ENCODE measurements around the gene MYO1F. TPM values are rescaled to one million over a fixed set of nuclear protein-coding genes. Genes with fewer than 3 reads are reported as not detected.
A peak's percentile ranks its signal among the peaks of the same experiment; 100 is the strongest.

The MYO1F gene
- total RNA-seq, 2 experiments from 2014 or later = 21.0 to 21.4 TPM

GRCh38 chr19:8513036-8513686 is 64.1 kb downstream of the MYO1F start:
- TF ChIP-seq, protein P1, sequence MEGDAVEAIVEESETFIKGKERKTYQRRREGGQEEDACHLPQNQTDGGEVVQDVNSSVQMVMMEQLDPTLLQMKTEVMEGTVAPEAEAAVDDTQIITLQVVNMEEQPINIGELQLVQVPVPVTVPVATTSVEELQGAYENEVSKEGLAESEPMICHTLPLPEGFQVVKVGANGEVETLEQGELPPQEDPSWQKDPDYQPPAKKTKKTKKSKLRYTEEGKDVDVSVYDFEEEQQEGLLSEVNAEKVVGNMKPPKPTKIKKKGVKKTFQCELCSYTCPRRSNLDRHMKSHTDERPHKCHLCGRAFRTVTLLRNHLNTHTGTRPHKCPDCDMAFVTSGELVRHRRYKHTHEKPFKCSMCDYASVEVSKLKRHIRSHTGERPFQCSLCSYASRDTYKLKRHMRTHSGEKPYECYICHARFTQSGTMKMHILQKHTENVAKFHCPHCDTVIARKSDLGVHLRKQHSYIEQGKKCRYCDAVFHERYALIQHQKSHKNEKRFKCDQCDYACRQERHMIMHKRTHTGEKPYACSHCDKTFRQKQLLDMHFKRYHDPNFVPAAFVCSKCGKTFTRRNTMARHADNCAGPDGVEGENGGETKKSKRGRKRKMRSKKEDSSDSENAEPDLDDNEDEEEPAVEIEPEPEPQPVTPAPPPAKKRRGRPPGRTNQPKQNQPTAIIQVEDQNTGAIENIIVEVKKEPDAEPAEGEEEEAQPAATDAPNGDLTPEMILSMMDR (IDR thresholded peaks at IDR 0.05) = no peak
- ChIA-PET POLR2A (interaction anchor here (0.7 to 3.0 kb wide), 25 partner anchors 10 to 196 kb away, joined by 3 to 24 read pairs (median 4); partner anchors contain the start of genes HNRNPM, MARCHF2, MYO1F and PRAM1), CTCF (interaction anchor here (0.9 to 10.2 kb wide), 8 partner anchors 8 to 129 kb away, joined by 3 to 117 read pairs (median 4); partner anchors contain the start of genes MARCHF2 and MYO1F)
- peak overlapping the region; percentile 88 for H3K4me3 Mint-ChIP-seq
- H3K27ac Mint-ChIP-seq = peak overlapping the region; percentile 99
- DNase-seq (no peak), ATAC-seq (no peak)
- H3K36me3 Mint-ChIP-seq (ENCODE audit: low read depth) = peaks cover 5% of the 10 kb centered on the region
- intact Hi-C loops (cut with micrococcal nuclease) = loop anchor here (5.0 kb wide), 1 partner anchor 64 kb away; the partner anchor contains the start of gene MYO1F
- no peaks in the 10 kb centered on the region for H3K27me3 Mint-ChIP-seq
- no peaks in the 10 kb centered on the region for H3K9me3 Mint-ChIP-seq
- H3K4me1 Mint-ChIP-seq (ENCODE audit: low read depth) = peaks cover 36% of the 10 kb centered on the region

- ChIA-PET CTCF (interaction anchor here (1.0 to 10.2 kb wide), 4 partner anchors 59 to 99 kb away, joined by 3 to 117 read pairs (median 6); partner anchors contain the start of genes MARCHF2 and MYO1F), POLR2A (interaction anchor here (1.3 to 3.0 kb wide), 8 partner anchors 12 to 181 kb away, joined by 3 to 24 read pairs (median 10); partner anchors contain the start of genes MARCHF2 and MYO1F)
- DNase-seq (peak; percentile 51), ATAC-seq (no peak)
- Mint-ChIP-seq H3K4me1 (ENCODE audit: low read depth) (peaks cover 28% of the 10 kb centered on the region), H3K27ac (peak overlapping the region; percentile 86), H3K27me3 (no peaks in the 10 kb centered on the region), H3K4me3 (peak overlapping the region; percentile 58), H3K36me3 (ENCODE audit: low read depth) (peaks cover 5% of the 10 kb centered on the region), H3K9me3 (no peaks in the 10 kb centered on the region)
- TF ChIP-seq, protein P1 (IDR thresholded peaks at IDR 0.05) = no peak
- intact Hi-C loops (cut with micrococcal nuclease) = loop anchor here (5.0 kb wide), 1 partner anchor 65 kb away; the partner anchor contains the start of gene MYO1F
These were observed 64.9 kb downstream of the MYO1F start for GRCh38 chr19:8512115-8512967.

DNA sequence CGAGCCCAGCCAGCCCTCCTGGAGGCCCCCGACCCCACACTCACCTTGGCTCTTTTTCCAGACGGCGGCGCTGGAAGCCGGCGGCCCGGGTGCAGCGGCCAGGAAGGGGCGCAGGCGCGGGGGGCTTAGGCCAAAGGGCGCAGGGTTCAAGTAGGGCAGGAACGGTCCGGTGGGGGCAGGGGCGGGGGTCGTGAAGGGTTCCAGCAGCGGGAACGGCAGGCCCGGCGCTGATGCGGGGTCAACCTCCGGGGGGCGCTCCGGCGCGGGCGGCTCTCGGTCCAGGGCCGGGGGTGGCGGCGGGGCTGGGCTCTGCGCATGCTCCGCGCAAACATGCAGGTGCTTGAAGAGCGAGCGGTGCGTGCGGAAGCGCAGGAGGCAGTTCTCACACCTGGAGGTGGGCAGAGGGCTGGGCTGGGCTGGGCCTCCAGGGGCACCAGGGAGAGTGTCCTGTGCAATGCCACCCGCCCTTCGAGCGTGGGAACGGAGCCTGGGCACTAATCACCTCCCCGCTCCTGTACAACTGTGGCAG is 65.6 kb downstream of the MYO1F start:
- intact Hi-C loops (cut with micrococcal nuclease) = loop anchor here (5.0 kb wide), 1 partner anchor 66 kb away; the partner anchor contains the start of gene MYO1F
- ATAC-seq (no peak), DNase-seq (no peak)
- H3K36me3 Mint-ChIP-seq (ENCODE audit: low read depth) = peaks cover 5% of the 10 kb centered on the region
- ChIA-PET CTCF (interaction anchor here (10.2 kb wide), 1 partner anchor 67 kb away, joined by 117 read pairs; the partner anchor contains the start of gene MYO1F), POLR2A (interaction anchor here (0.5 kb wide), 1 partner anchor 215 kb away, joined by 3 read pairs; no protein-coding TSS in a partner anchor)
- no peak overlapping the region for H3K27ac Mint-ChIP-seq
- no peaks in the 10 kb centered on the region for H3K9me3 Mint-ChIP-seq
- H3K4me3 Mint-ChIP-seq = no peak overlapping the region
- H3K4me1 Mint-ChIP-seq (ENCODE audit: low read depth) = peaks cover 27% of the 10 kb centered on the region
- TF ChIP-seq, protein P1 (IDR thresholded peaks at IDR 0.05) = no peak
- H3K27me3 Mint-ChIP-seq = no peaks in the 10 kb centered on the region

DNA sequence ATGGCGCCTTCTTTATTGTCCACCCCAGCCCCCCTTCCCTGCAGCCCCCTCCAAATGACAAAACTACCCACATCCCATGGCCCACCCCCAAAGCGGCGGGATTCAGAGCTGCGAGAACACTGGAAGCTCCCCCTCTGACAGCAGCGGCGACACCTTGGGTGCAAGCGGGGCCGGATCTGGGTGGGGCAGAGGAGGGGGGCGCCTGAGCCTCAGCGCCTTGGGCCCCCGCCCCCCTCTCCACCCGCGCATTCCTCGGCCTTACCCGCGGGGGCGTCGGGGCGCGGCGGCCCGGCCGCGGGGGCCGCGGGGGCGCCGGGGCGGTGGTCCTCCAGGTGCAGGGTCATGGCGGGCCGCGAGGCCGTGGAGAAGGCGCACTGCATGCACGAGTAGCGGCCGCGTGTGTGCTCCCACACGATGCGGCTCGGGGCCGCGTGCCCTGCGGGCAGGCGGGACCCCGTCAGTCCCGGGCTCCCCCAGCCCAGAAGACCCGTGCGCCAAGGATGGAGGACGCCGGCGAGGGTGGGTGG is 66.6 kb downstream of the MYO1F start:
- H3K4me3 Mint-ChIP-seq = no peak overlapping the region
- intact Hi-C loops (cut with micrococcal nuclease) = loop anchor here (5.0 kb wide), 1 partner anchor 67 kb away; the partner anchor contains the start of gene MYO1F
- H3K27ac Mint-ChIP-seq = no peak overlapping the region
- no peaks in the 10 kb centered on the region for H3K9me3 Mint-ChIP-seq
- ChIA-PET CTCF (no interaction called here), POLR2A (interaction anchor here (0.5 kb wide), 1 partner anchor 216 kb away, joined by 3 read pairs; no protein-coding TSS in a partner anchor)
- peaks cover 5% of the 10 kb centered on the region for H3K36me3 Mint-ChIP-seq (ENCODE audit: low read depth)
- TF ChIP-seq, protein P1 (IDR thresholded peaks at IDR 0.05) = no peak
- DNase-seq = no peak
- peaks cover 25% of the 10 kb centered on the region for H3K4me1 Mint-ChIP-seq (ENCODE audit: low read depth)
- no peak for ATAC-seq
- H3K27me3 Mint-ChIP-seq = no peaks in the 10 kb centered on the region

Measured in activated CD8-positive, alpha-beta T cell treated with anti-CD3 and anti-CD28 coated beads for 36 hours (primary cell).